Measurements from ENCODE around the gene C1QL4.

- TF ChIP-seq CTCF (IDR thresholded peaks at IDR 0.05; ENCODE audit: borderline replicate concordance, extremely low read depth, low read length, poor library complexity, severe bottlenecking) (no peak), EZH2 (IDR thresholded peaks at IDR 0.05; ENCODE audit: borderline replicate concordance, low read depth, low read length, severe bottlenecking) (no peak)
These were observed 14.1 kb downstream of the C1QL4 start, which contains the start of gene TROAP for GRCh38 chr12:49322708-49323523.
